Left lobe of liver (tissue), 2 donors: Measurements from ENCODE around the gene CCDC181. TPM values are rescaled to one million over a fixed set of nuclear protein-coding genes. Genes with fewer than 3 reads are reported as not detected.
A peak's percentile ranks its signal among the peaks of the same experiment; 100 is the strongest.

ENCODE experiments used
- ATAC-seq: fragments of 200-7000 bp; cut with Tn5 transposase; one replicate; pipeline ENCODE4 v1.9.1; 2020; ENCODE audit warnings: mild to moderate bottlenecking, moderate library complexity
- DNase-seq: peaks from one replicate; pipeline ENCODE4 v3.0.0-alpha.2; 2020; ENCODE audit warnings: low spot score
- total RNA-seq: library from RNA; stranded (reverse); gene quantifications from one replicate; pipeline ENCODE4 v1.2.1, GENCODE V29; 2021
- donor health status: DM: no; HTN: no; CAD: no; lungs with moderate emphysema.
- donor health status: DM: no; HTN: yes; CAD: no.

The CCDC181 gene
- total RNA-seq: not detected

GRCh38 chr1:169427081-169427641 lies at the start of gene CCDC181:
TSS of gene CCDC181 (minus strand) at chr1:169427474. CDS start at chr1:169424927, 2,547 bp downstream.
- DNase-seq: no peak
- ATAC-seq: peak; percentile 31

GRCh38 chr1:169475806-169476387 lies 48.6 kb upstream of the CCDC181 start:
- no peak for DNase-seq
- no peak for ATAC-seq

DNA sequence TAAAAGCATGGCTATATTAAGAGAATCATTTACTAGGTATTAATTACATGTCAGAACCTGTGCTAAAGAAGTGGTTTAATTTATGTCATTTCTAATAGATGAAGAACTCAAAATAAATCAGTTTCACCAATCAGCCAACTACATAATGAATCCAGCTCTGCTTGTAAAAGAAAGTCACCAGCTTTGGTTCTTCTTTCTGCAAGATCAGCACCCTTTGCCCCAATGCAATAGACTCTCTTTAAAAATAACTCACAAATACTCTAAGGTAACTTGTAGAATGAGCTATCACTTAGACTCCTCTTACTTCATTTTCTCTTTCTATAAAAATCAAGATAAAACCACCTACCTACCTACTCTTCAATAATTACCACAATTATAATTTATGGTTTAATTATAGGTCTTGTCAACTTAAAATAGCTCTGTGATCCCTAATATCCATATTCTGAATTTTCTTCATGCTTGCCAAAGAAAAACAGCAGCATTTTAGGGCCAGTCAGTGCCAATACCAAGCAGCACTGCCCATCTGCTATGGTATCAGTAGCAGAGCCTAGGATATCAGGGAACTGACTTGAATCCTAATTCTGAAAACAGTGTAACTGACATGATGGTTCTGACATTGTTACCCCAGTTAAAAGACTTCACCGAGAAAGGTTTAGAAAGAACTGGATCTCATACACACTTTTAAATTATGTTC lies 47.2 kb upstream of the CCDC181 start:
- ATAC-seq (no peak), DNase-seq (no peak)

- DNase-seq (no peak), ATAC-seq (no peak)
Measured at GRCh38 chr1:169473347-169473746, 46.1 kb upstream of the CCDC181 start.

- ATAC-seq (no peak), DNase-seq (no peak)
Measured at GRCh38 chr1:169472738-169473137, 45.5 kb upstream of the CCDC181 start.

GRCh38 chr1:169468982-169469381 lies 41.7 kb upstream of the CCDC181 start:
- ATAC-seq (no peak), DNase-seq (no peak)

DNA sequence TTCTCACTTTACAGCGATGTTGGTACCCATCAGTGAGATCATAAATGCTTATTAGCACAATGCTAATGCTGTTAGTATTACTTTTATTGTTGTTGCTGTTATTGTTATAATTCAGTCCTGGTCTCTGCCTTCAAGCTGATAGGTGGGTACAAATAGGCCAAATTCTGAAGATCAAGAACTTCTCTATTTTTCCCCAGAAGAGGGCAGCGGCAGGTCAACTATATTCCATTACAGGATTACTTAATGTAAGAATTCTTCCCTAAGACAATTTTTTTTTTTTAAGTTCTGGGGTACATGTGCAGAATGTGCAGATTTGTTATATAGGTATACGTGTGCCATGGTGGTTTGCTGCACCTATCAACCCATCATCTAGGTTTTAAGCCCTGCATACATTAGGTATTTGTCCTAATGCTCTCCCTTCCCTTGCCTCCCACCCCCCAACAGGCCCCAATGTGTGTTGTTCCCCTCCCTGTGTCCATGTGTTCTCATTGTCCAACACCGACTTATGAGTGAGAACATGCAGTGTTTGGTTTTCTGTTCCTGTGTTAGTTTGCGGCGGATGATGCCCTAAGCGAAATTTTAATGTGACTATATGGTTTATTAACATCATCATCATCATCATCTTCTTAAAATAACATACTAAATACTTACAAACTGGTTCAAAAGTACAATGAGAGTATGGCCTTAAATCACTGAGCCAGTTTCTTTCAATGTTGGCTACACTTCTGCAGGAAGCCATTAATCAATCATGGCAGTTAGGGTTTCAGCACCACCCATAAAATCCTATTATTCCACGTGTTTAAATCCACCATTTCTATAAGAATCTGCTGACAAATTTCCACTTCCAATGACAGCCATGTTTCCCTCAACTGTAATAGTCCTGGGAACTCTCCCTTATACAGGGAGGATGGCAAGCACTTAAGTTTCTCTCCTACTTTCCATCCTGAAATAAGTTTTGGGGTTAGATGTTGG lies 39.3 kb upstream of the CCDC181 start:
- ATAC-seq (peak; percentile 70), DNase-seq (no peak)

- no peak for ATAC-seq
- DNase-seq: no peak
Measured at GRCh38 chr1:169465281-169465680, 38.0 kb upstream of the CCDC181 start.

DNA sequence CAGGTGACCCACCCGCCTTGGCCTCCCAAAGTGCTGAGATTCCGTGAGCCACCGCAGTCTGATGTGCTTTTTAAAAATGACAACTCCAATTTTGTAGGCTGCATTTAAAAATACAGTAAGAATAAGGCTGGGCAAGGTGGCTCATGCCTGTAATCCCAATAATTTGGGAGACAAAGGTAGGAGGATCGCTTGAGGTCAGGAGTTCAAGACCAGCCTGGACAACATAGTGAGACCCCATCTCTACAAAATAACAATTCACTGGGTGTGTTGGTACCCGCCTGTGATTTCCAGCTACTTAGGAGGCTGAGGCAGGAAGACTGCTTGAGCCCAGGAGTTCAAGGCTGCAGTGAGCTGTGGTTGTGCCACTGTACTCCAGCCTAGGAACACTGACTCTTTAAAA lies 35.1 kb upstream of the CCDC181 start:
- DNase-seq: no peak
- ATAC-seq: no peak

GRCh38 chr1:169461390-169462000 lies 34.2 kb upstream of the CCDC181 start:
- no peak for ATAC-seq

DNA sequence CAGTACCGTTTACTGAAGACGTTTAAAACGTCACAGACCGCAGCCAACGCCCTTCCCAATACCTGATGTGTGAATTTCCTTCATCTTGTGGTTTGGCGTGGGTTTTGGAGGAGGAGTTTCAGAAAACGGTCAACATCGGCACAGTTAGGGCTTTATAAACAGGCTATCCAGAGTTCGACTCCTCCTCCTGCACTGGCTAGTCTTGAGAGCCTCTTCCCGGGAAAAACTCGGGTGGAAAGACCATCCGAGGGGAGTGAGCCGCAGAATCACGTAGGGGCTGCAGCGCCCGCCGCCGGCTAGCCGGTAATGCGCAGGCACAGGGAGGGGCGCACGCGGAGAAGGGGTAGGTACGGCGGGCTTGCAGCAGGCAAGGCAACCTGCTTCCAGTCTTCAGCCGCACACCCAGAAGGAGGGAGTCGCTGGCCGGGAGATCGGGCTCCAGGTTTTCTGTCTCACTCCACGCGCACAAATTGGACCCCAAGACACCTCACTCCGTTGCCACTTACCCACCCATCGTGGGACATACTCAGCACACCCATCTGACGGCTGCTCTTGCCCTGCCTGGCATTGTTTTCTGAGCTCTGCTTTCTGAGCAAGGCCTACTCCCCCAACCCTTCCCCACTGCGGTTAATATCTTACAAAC lies 33.0 kb upstream of the CCDC181 start:
- ATAC-seq: peak; percentile 73

More at GRCh38 chr1:169461390-169462000, 34.2 kb upstream of the CCDC181 start:
- DNase-seq: no peak

GRCh38 chr1:169457443-169457842 lies 30.2 kb upstream of the CCDC181 start:
- DNase-seq: no peak
- no peak for ATAC-seq

More for the DNA sequence above, 33.0 kb upstream of the CCDC181 start:
- no peak for DNase-seq

GRCh38 chr1:169456029-169456428 lies 28.8 kb upstream of the CCDC181 start:
- DNase-seq (no peak), ATAC-seq (no peak)

GRCh38 chr1:169452921-169453320 lies 25.6 kb upstream of the CCDC181 start:
- no peak for ATAC-seq

DNA sequence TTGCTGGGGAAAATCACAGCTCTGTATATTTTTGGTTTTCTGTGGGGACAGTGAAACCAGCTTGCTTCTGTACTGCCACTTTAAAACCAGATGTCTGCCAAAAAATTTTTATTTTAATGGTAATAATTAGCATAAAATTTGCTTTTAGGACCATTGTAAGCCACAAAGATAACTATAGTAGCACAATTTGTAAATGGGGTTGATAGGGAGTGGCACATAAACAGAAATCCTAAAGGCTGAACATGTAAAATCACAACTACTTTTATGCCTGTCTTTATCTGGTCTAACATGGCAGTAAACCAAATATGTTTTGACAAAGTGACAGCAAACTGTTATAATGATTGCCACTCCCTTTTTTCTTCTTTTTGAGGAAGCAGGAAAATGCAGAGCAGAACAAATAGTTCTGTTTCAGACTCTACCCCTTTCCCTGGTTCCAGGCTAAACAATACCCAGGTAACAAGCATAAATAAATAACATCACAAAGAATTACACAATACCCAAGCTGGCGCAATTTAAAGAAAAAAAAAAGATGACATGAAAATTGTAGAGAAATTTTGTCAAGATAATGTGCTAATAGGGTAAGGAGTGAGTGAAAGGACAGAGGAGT lies 24.0 kb upstream of the CCDC181 start:
- DNase-seq: no peak
- ATAC-seq: no peak

More at GRCh38 chr1:169452921-169453320, 25.6 kb upstream of the CCDC181 start:
- no peak for DNase-seq

DNA sequence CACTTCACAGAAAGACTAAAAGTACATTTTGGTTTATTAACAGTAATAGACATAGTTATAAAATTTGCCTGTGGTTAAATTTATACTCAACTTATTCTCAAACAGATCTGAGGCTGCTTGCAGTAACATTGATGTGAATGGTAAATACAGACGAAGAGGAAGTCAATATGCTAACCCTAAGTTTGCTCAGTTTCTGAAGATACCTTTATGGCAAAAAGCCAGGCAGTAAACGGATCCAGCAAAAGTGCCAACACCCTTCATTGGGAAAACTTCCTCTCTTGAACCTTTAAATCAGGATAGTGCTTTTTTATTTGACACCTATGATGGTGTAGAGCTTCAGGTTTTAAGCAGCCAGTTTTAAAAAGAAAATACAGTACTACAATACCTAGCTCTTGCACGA lies 16.6 kb upstream of the CCDC181 start:
- no peak for ATAC-seq
- no peak for DNase-seq

GRCh38 chr1:169426174-169426705 lies 1.0 kb downstream of the CCDC181 start:
- ATAC-seq (no peak), DNase-seq (no peak)

- DNase-seq: no peak
- ATAC-seq: no peak
Measured at GRCh38 chr1:169421309-169421708, 6.0 kb downstream of the CCDC181 start.

GRCh38 chr1:169414952-169415351 lies 12.3 kb downstream of the CCDC181 start:
- DNase-seq (no peak), ATAC-seq (no peak)
